OCI-LY7 (cell line): ENCODE results near the gene AOPEP. TPM values are rescaled to one million over a fixed set of nuclear protein-coding genes. Genes with fewer than 3 reads are reported as not detected.

Experiments used
- BruUV-seq: library from RNA; stranded (reverse); fragments of 400-500 nt; replicated peaks from 2 replicates; lab custom pipeline; 2021; lab: Mats Ljungman, UMichigan
- CTCF ChIA-PET: fragments of 300-600 bp; sonication (Branson Sonifier 250); formaldehyde crosslinking; loops from one replicate; lab custom pipeline; 2022; ENCODE audit warnings: antibody characterized with exemption; ENCODE audit not compliant: unreplicated experiment; lab: Charles Lee
- POLR2A ChIA-PET: fragments of 300-600 bp; sonication (Branson Sonifier 250); formaldehyde crosslinking; loops from one replicate; lab custom pipeline; 2022; ENCODE audit warnings: antibody characterized with exemption; lab: Charles Lee
- DNase-seq: peaks from one replicate; pipeline ENCODE4 v3.0.0-alpha.2; 2015; ENCODE audit warnings: low spot score
- H2AFZ ChIP-seq: fragments of 200-600 bp; sonication (generic), shearing (Covaris generic); 2 replicates; pipeline ENCODE4 v1.6.1; 2014; ENCODE audit warnings: mild to moderate bottlenecking, antibody characterized with exemption, low read length, moderate library complexity
- H3K27ac ChIP-seq: fragments of 200-600 bp; sonication (generic); 2 replicates; pipeline ENCODE4 v1.5.1; 2014; ENCODE audit warnings: mixed run types, low read depth, mild to moderate bottlenecking, moderate library complexity, low read length, inconsistent platforms; ENCODE audit not compliant: poor library complexity, severe bottlenecking
- H3K36me3 ChIP-seq: fragments of 200-600 bp; sonication (generic); 2 replicates; pipeline ENCODE4 v1.6.1; 2014; ENCODE audit warnings: mild to moderate bottlenecking, antibody characterized with exemption, low read length, moderate library complexity, mixed read lengths; ENCODE audit not compliant: insufficient read depth
- H3K4me1 ChIP-seq: fragments of 200-600 bp; sonication (generic); 2 replicates; pipeline ENCODE4 v1.5.1; 2014; ENCODE audit warnings: mild to moderate bottlenecking, low read length; ENCODE audit not compliant: insufficient read depth, poor library complexity, severe bottlenecking
- H3K4me2 ChIP-seq: fragments of 200-600 bp; sonication (generic); 2 replicates; pipeline ENCODE4 v1.6.1; 2014; ENCODE audit warnings: mild to moderate bottlenecking, low read length
- H3K4me3 ChIP-seq: fragments of 200-600 bp; sonication (generic); 2 replicates; pipeline ENCODE4 v1.5.1; 2014; ENCODE audit warnings: mild to moderate bottlenecking, low read depth, low read length; ENCODE audit not compliant: poor library complexity, severe bottlenecking
- H3K79me2 ChIP-seq: fragments of 200-600 bp; sonication (generic); 2 replicates; pipeline ENCODE4 v1.6.1; 2016; ENCODE audit warnings: low read depth, mild to moderate bottlenecking, low read length, moderate library complexity, mixed read lengths; ENCODE audit not compliant: insufficient read depth
- H3K9me2 ChIP-seq: fragments of 200-600 bp; sonication (generic); 2 replicates; pipeline ENCODE4 v1.6.1; 2016; ENCODE audit warnings: mild to moderate bottlenecking, low read length, mixed read lengths; ENCODE audit not compliant: insufficient read depth
- H3K9me3 ChIP-seq: fragments of 200-600 bp; sonication (generic); 2 replicates; pipeline ENCODE4 v1.6.1; 2014; ENCODE audit warnings: mild to moderate bottlenecking, mixed run types, low read length, mixed read lengths
- H4K20me1 ChIP-seq: fragments of 200-600 bp; sonication (generic); 2 replicates; pipeline ENCODE4 v1.6.1; 2014; ENCODE audit warnings: mild to moderate bottlenecking, antibody characterized with exemption, low read length, moderate library complexity, mixed read lengths; ENCODE audit not compliant: insufficient read depth
- CTCF ChIP-seq: fragments of 200-600 bp; sonication (generic); conservative IDR thresholded peaks from 2 replicates; pipeline ENCODE4 v1.5.1; 2014; ENCODE audit warnings: mild to moderate bottlenecking, antibody characterized with exemption, low read length, moderate library complexity, mixed read lengths
- EZH2phosphoT487 ChIP-seq: fragments of 200-600 bp; sonication (generic); IDR thresholded peaks from 2 replicates; pipeline ENCODE4 v1.6.1; 2018; ENCODE audit warnings: low read depth, borderline replicate concordance, mild to moderate bottlenecking, mixed run types, antibody characterized with exemption, low read length, moderate library complexity, mixed read lengths
- intact Hi-C: fragments of 100-400 bp; cut with micrococcal nuclease; formaldehyde crosslinking; loops from one replicate; pipeline ENCODE4 v1.10.0; 2022; ENCODE audit not compliant: unreplicated experiment
- total RNA-seq, 2 experiments: library from RNA; depleted of rRNA in 1 of 2; stranded (reverse); fragments of >200 nt in 1 of 2; shearing (Covaris generic) in 1 of 2; gene quantifications; 2 replicates each; pipeline ENCODE4 v1.2.3, GENCODE V29; 2014 to 2022

AOPEP gene
- total RNA-seq, 2 experiments from 2014 or later, result 17.3 to 24.3 TPM

GRCh38 chr9:95084254-95084934 lies 357.9 kb downstream of the AOPEP start:
- Histone ChIP-seq H3K4me2 (no peak overlapping the region), H4K20me1 (no peaks in the 10 kb centered on the region), H2AFZ (no peak overlapping the region), H3K4me1 (no peaks in the 10 kb centered on the region), H3K9me2 (no peaks in the 10 kb centered on the region), H3K4me3 (no peak overlapping the region), H3K36me3 (no peaks in the 10 kb centered on the region), H3K27ac (no peak overlapping the region), H3K79me2 (no peaks in the 10 kb centered on the region), H3K9me3 (no peaks in the 10 kb centered on the region)
- ChIA-PET POLR2A (interaction anchor here (0.7 kb wide), 1 partner anchor 1149 kb away, joined by 5 read pairs; no protein-coding TSS in a partner anchor), CTCF (no interaction called here)
- TF ChIP-seq EZH2phosphoT487, result no peak
- no peak for TF ChIP-seq CTCF
- DNase-seq, result no peak
- intact Hi-C loops, result no loop called here
- BruUV-seq, result no TSS peak

GRCh38 chr9:95085036-95085770 lies 358.7 kb downstream of the AOPEP start:
- Histone ChIP-seq H2AFZ (no peak overlapping the region), H3K4me1 (no peaks in the 10 kb centered on the region), H3K4me2 (no peak overlapping the region), H3K79me2 (no peaks in the 10 kb centered on the region), H3K4me3 (no peak overlapping the region), H4K20me1 (no peaks in the 10 kb centered on the region), H3K9me3 (no peaks in the 10 kb centered on the region), H3K36me3 (no peaks in the 10 kb centered on the region), H3K27ac (no peak overlapping the region), H3K9me2 (no peaks in the 10 kb centered on the region)
- TF ChIP-seq CTCF, result no peak
- TF ChIP-seq EZH2phosphoT487, result no peak
- no peak for DNase-seq
- intact Hi-C loops, result no loop called here
- no TSS peak for BruUV-seq
- ChIA-PET POLR2A (no interaction called here), CTCF (interaction anchor here (0.6 kb wide), 1 partner anchor 53 kb away, joined by 3 read pairs; no protein-coding TSS in a partner anchor)
